Gastroesophageal sphincter (tissue), 4 donors: ENCODE results near the gene EEFSEC. TPM values are rescaled to one million over a fixed set of nuclear protein-coding genes. Genes with fewer than 3 reads are reported as not detected.

ENCODE experiments used
- ATAC-seq: fragments of 150-250 bp; one replicate; pipeline ENCODE4 v1.9.1; 2016; ENCODE audit warnings: mild to moderate bottlenecking, moderate library complexity
- H3K27ac ChIP-seq, 4 donors: fragments of 200-600 bp; sonication (generic) in 3 of 4; 1 replicate in 3 of 4; 2 replicates in 1 of 4; pipeline ENCODE4 v1.5.1; 2016 to 2019
- H3K27me3 ChIP-seq: fragments of 200-600 bp; sonication (generic); one replicate; pipeline ENCODE4 v1.5.1; 2019
- H3K36me3 ChIP-seq, 2 donors: fragments of 200-600 bp; sonication (generic); one replicate each; pipeline ENCODE4 v1.5.1; 2019; ENCODE audit warnings: control low read depth in 1 of 2
- H3K4me1 ChIP-seq, 3 donors: fragments of 200-600 bp; sonication (generic); 1 replicate in 2 of 3; 2 replicates in 1 of 3; pipeline ENCODE4 v1.5.1; 2016 to 2019; ENCODE audit warnings: control low read depth in 2 of 3
- H3K4me3 ChIP-seq, 2 donors: fragments of 200-600 bp; sonication (generic); one replicate each; pipeline ENCODE4 v1.5.1; 2019; ENCODE audit warnings: mild to moderate bottlenecking in 1 of 2, moderate library complexity in 1 of 2
- H3K9me3 ChIP-seq, 3 donors: fragments of 200-600 bp; sonication (generic); one replicate each; pipeline ENCODE4 v1.5.1; 2017 to 2019; ENCODE audit warnings: control low read depth in 2 of 3
- CTCF ChIP-seq, 4 experiments: fragments of 200-600 bp in 2 of 4; fragments of 450-650 bp in 2 of 4; sonication (generic) in 1 of 4; IDR thresholded peaks; one replicate each; pipeline ENCODE4 v1.5.1; 2017 to 2019; ENCODE audit warnings: antibody characterized with exemption in 4 of 4, mild to moderate bottlenecking in 2 of 4, moderate library complexity in 2 of 4
- EP300 ChIP-seq: sonication (generic); formaldehyde crosslinking; IDR thresholded peaks from one replicate; pipeline ENCODE4 v1.6.1; 2017; ENCODE audit warnings: antibody characterized with exemption, mild to moderate bottlenecking
- POLR2A ChIP-seq, 2 donors: fragments of 450-650 bp; IDR thresholded peaks; one replicate each; pipeline ENCODE4 v1.6.1; 2017; ENCODE audit warnings: antibody characterized with exemption in 2 of 2, mild to moderate bottlenecking in 2 of 2, moderate library complexity in 1 of 2
- POLR2AphosphoS5 ChIP-seq: sonication (generic); formaldehyde crosslinking; IDR thresholded peaks from one replicate; pipeline ENCODE4 v1.6.1; 2017; ENCODE audit warnings: antibody characterized with exemption
- WGBS, 2 donors: methylation state at CpG; one replicate each; pipeline ENCODE4 v1.1.5; 2018; ENCODE audit warnings: low coverage in 1 of 2; 5-methylcytosine and 5-hydroxymethylcytosine counted together
- total RNA-seq, 4 donors: library from RNA; depleted of rRNA; stranded (reverse); fragments of >200 nt; gene quantifications; one replicate each; pipeline ENCODE4 v1.1.0, GENCODE V29; 2016

EEFSEC gene
- total RNA-seq, 4 donors from 2014 or later = 5.8 to 16.5 (median 11.4) TPM

- H3K4me1 ChIP-seq = peaks cover 0 to 31% (median 13%) of the 10 kb centered on the region in 3 donors
- H3K9me3 ChIP-seq = no peaks in the 10 kb centered on the region
- ATAC-seq = peak; percentile 41
- H3K27ac ChIP-seq = peak overlapping the region; percentile 31 to 56 (median 40)
- H3K27me3 ChIP-seq = no peaks in the 10 kb centered on the region
- H3K4me3 ChIP-seq = no peak overlapping the region
- 61 to 65% methylated on average over 5 of the region's 5 CpGs for WGBS, 2 donors
- TF ChIP-seq CTCF (IDR thresholded peaks at IDR 0.05) (no peak), POLR2A (IDR thresholded peaks at IDR 0.05) (no peak), EP300 (no peak), POLR2AphosphoS5 (no peak)
- H3K36me3 ChIP-seq = no peaks in the 10 kb centered on the region
These were observed 42.1 kb downstream of the EEFSEC start for GRCh38 chr3:128195369-128195768.

DNA sequence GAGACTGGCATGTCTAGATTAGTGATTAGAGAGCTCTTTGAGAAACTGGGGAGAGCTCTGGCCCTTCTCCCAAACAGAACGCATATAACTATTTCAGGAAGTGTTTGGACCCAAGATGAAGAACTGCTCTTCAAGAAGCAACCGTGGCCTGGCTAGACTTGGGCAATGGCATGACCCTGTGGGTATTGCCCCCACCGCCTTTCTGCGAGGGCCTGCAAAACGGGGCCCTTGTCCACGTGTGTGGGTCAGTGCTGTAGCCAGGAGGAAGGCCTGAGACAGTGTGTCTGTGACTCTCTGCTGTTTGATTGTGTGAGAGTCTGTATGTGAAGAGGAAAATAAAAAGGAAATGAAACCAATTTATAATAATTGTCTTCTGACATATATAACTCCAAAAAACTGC is 42.5 kb downstream of the EEFSEC start:
- WGBS, 2 donors = 39 to 51% methylated on average over 6 of the region's 6 CpGs
- Histone ChIP-seq H3K4me1 (peaks cover 0 to 31% (median 13%) of the 10 kb centered on the region in 3 donors), H3K36me3 (no peaks in the 10 kb centered on the region), H3K27ac (peak overlapping the region in 3 of 4 donors; percentile 31 to 56 (median 44)), H3K9me3 (no peaks in the 10 kb centered on the region), H3K4me3 (no peak overlapping the region), H3K27me3 (no peaks in the 10 kb centered on the region)
- ATAC-seq = no peak
- TF ChIP-seq EP300 = no peak
- no peak for TF ChIP-seq POLR2AphosphoS5
- no peak for TF ChIP-seq CTCF (IDR thresholded peaks at IDR 0.05)
- TF ChIP-seq POLR2A (IDR thresholded peaks at IDR 0.05) = no peak

- TF ChIP-seq POLR2A (IDR thresholded peaks at IDR 0.05) (no peak), POLR2AphosphoS5 (no peak), CTCF (IDR thresholded peaks at IDR 0.05) (no peak), EP300 (no peak)
- Histone ChIP-seq H3K27me3 (no peaks in the 10 kb centered on the region), H3K4me3 (no peak overlapping the region), H3K27ac (no peak overlapping the region), H3K9me3 (no peaks in the 10 kb centered on the region), H3K4me1 (peaks cover 0 to 31% (median 13%) of the 10 kb centered on the region in 3 donors), H3K36me3 (no peaks in the 10 kb centered on the region)
- ATAC-seq = no peak
- WGBS, 2 donors = 61 to 76% methylated on average over 3 to 4 of the region's 4 CpGs
These were observed 43.4 kb downstream of the EEFSEC start for GRCh38 chr3:128196647-128197046.

- 80 to 91% methylated on average over 1 to 7 of the region's 7 CpGs for WGBS, 2 donors
- no peak for ATAC-seq
- no peaks in the 10 kb centered on the region for H3K27me3 ChIP-seq
- H3K9me3 ChIP-seq = no peaks in the 10 kb centered on the region
- TF ChIP-seq CTCF (IDR thresholded peaks at IDR 0.05) (no peak), POLR2AphosphoS5 (no peak), POLR2A (IDR thresholded peaks at IDR 0.05) (no peak), EP300 (no peak)
- H3K36me3 ChIP-seq = no peaks in the 10 kb centered on the region
- H3K4me1 ChIP-seq = peaks cover 0 to 31% (median 13%) of the 10 kb centered on the region in 3 donors
- H3K4me3 ChIP-seq = no peak overlapping the region
- H3K27ac ChIP-seq = no peak overlapping the region
These were observed 44.6 kb downstream of the EEFSEC start for GRCh38 chr3:128197855-128198254.

DNA sequence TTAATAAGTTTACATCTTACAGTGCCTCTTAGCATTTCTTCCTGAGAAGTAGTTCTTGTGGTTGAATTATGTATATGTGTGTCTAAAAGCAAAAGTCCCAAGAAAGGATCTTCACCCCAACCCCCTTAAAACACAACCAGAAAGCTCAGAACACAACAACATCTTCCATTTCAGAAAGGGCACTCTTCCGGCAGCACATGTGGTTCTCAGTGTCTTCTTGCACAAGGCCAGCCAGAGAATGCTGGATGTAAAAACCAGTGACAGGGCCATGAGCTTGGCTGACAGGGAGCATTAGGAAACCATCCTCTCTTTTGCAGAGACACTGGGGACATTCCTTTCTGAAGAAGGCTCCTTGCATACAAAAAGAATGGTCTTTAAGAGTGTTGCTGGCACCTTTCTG is 45.0 kb downstream of the EEFSEC start:
- ATAC-seq = no peak
- no peak overlapping the region for H3K4me3 ChIP-seq
- no peaks in the 10 kb centered on the region for H3K9me3 ChIP-seq
- WGBS, 2 donors = 67 to 80% methylated on average over 1 of the region's 1 CpG
- H3K4me1 ChIP-seq = peaks cover 0 to 27% (median 13%) of the 10 kb centered on the region in 3 donors
- H3K27me3 ChIP-seq = no peaks in the 10 kb centered on the region
- no peak overlapping the region for H3K27ac ChIP-seq
- TF ChIP-seq POLR2A (IDR thresholded peaks at IDR 0.05) = no peak
- no peak for TF ChIP-seq CTCF (IDR thresholded peaks at IDR 0.05)
- TF ChIP-seq EP300 = no peak
- no peak for TF ChIP-seq POLR2AphosphoS5
- H3K36me3 ChIP-seq = no peaks in the 10 kb centered on the region
